ENCODE results near the gene KCTD12.

- TF ChIP-seq CTCF (IDR thresholded peaks at IDR 0.05; ENCODE audit: insufficient read depth, low read length, poor library complexity, severe bottlenecking): no peak
- TF ChIP-seq EZH2phosphoT487 (conservative IDR thresholded peaks at IDR 0.05; ENCODE audit: low read length): no peak
Observed at GRCh38 chr13:76890021-76890420, 3.8 kb upstream of the KCTD12 start.

All from SU-DHL-6 (cell line).